Measurements from ENCODE around the gene PSD4. TPM values are rescaled to one million over a fixed set of nuclear protein-coding genes. Genes with fewer than 3 reads are reported as not detected.

PSD4 gene
- total RNA-seq, 1 experiment from 2014 or later = 0.60 TPM

DNA sequence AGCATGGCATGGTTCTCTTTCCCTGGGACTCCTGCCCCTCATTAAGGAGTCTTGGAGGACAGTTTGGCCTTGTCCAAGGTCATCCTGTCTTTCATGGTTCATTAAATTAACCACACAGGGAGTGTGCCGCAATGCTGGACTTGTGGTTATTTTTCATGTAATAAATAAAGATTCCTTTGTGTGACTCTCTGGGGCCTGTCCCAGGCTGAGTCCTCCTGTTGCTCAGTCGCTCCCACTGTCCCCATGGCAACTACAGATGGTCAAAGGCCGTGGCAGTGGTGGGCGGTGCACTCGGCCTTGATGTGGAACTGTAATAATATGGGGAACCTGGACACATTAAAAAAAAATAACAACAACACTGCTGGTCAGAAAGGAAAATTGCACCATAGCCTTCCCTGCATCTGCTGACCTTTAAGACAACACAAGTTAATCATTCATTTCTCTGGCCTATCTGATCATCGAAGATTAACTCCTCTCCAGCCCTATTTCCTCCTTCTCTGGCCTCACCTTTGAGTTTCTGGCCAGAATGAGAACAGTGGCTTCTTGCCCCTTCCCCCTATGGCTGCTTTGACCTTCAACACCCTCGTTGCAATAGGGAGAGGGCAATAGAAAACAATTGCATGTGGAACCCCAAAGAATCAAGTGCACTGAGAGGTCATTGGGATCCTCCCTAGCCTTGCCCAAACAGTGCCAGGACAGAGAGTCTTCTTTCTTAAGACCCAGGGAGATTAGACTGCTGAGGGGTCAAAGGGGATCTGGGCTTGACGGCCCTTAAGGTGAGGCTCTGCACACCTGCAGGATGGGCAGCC, 44.7 kb downstream of the PSD4 start:
- CTCF ChIA-PET = no interaction called here
- POLR2A ChIA-PET (ENCODE audit: low non-redundant PET) = no interaction called here
- intact Hi-C loops (cut with micrococcal nuclease; ENCODE audit: unreplicated experiment) = no loop called here
- Histone ChIP-seq H3K27ac (ENCODE audit: low read depth, low read length, poor library complexity, severe bottlenecking) (no peak overlapping the region), H3K27me3 (replicated peaks; ENCODE audit: insufficient read depth, low read depth, low read length, poor library complexity) (no peaks in the 10 kb centered on the region), H3K9me3 (ENCODE audit: low read depth, low read length, poor library complexity, severe bottlenecking) (no peaks in the 10 kb centered on the region), H3K4me3 (ENCODE audit: low read depth, low read length, poor library complexity, severe bottlenecking) (no peak overlapping the region), H3K4me1 (ENCODE audit: insufficient read depth, low read length, poor library complexity, severe bottlenecking) (peaks cover 36% of the 10 kb centered on the region), H3K36me3 (ENCODE audit: insufficient read depth, low read length, poor library complexity, severe bottlenecking) (no peaks in the 10 kb centered on the region)
- BruUV-seq (replicated peaks) = no TSS peak
- no peak for DNase-seq (ENCODE audit: low spot score)
- TF ChIP-seq, protein P1, sequence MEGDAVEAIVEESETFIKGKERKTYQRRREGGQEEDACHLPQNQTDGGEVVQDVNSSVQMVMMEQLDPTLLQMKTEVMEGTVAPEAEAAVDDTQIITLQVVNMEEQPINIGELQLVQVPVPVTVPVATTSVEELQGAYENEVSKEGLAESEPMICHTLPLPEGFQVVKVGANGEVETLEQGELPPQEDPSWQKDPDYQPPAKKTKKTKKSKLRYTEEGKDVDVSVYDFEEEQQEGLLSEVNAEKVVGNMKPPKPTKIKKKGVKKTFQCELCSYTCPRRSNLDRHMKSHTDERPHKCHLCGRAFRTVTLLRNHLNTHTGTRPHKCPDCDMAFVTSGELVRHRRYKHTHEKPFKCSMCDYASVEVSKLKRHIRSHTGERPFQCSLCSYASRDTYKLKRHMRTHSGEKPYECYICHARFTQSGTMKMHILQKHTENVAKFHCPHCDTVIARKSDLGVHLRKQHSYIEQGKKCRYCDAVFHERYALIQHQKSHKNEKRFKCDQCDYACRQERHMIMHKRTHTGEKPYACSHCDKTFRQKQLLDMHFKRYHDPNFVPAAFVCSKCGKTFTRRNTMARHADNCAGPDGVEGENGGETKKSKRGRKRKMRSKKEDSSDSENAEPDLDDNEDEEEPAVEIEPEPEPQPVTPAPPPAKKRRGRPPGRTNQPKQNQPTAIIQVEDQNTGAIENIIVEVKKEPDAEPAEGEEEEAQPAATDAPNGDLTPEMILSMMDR (conservative IDR thresholded peaks at IDR 0.05; ENCODE audit: low read depth, low read length) = no peak
- TF ChIP-seq EZH2 (IDR thresholded peaks at IDR 0.05; ENCODE audit: borderline replicate concordance, low read depth, low read length, poor library complexity, severe bottlenecking) = no peak

DNA sequence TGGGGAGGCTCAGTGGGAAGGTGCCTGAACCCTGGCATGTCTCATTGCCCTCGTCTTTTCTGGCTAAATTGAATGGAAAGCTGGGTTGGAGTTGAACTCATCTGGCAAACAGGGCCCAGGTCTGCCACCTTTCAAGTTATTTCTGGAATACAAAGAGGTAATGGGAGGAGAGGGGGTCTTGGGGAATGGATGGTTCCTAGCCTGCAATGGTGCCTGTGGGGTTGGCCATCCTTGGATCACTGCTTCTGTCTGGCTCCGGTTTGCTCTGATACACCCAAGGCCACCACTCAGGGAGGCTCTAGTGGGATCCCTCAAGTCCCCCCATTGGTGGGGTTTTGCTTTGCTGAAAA, 45.3 kb downstream of the PSD4 start:
- no peaks in the 10 kb centered on the region for H3K27me3 ChIP-seq (replicated peaks; ENCODE audit: insufficient read depth, low read depth, low read length, poor library complexity)
- no peak for TF ChIP-seq EZH2 (IDR thresholded peaks at IDR 0.05; ENCODE audit: borderline replicate concordance, low read depth, low read length, poor library complexity, severe bottlenecking)
- TF ChIP-seq, protein P1 (conservative IDR thresholded peaks at IDR 0.05; ENCODE audit: low read depth, low read length) = no peak
- CTCF ChIA-PET = no interaction called here
- peaks cover 36% of the 10 kb centered on the region for H3K4me1 ChIP-seq (ENCODE audit: insufficient read depth, low read length, poor library complexity, severe bottlenecking)
- H3K4me3 ChIP-seq (ENCODE audit: low read depth, low read length, poor library complexity, severe bottlenecking) = no peak overlapping the region
- H3K27ac ChIP-seq (ENCODE audit: low read depth, low read length, poor library complexity, severe bottlenecking) = peak overlapping the region; percentile 12
- intact Hi-C loops (cut with micrococcal nuclease; ENCODE audit: unreplicated experiment) = no loop called here
- H3K9me3 ChIP-seq (ENCODE audit: low read depth, low read length, poor library complexity, severe bottlenecking) = no peaks in the 10 kb centered on the region
- H3K36me3 ChIP-seq (ENCODE audit: insufficient read depth, low read length, poor library complexity, severe bottlenecking) = no peaks in the 10 kb centered on the region
- POLR2A ChIA-PET (ENCODE audit: low non-redundant PET) = no interaction called here
- DNase-seq (ENCODE audit: low spot score) = no peak
- BruUV-seq (replicated peaks) = no TSS peak

DNA sequence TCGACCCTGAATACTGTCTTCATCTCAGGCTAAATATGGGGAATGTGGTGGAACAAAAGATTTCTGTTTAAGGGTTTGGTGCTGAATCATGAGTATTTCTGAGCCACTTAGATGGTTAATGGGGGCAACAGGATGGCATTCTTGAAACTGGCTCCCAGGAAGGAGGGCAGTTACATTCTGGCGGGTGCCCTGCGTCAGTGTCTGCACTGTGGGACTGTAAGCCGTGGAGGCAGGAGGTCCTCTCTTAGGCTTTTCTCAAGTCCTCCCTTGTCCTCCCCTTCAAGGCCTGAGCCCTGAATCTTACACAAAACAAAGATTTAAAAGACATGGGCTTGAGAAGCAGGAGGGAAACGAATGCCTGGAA, 45.7 kb downstream of the PSD4 start:
- no peak overlapping the region for H3K4me3 ChIP-seq (ENCODE audit: low read depth, low read length, poor library complexity, severe bottlenecking)
- peaks cover 36% of the 10 kb centered on the region for H3K4me1 ChIP-seq (ENCODE audit: insufficient read depth, low read length, poor library complexity, severe bottlenecking)
- DNase-seq (ENCODE audit: low spot score) = no peak
- peak overlapping the region; percentile 12 for H3K27ac ChIP-seq (ENCODE audit: low read depth, low read length, poor library complexity, severe bottlenecking)
- H3K27me3 ChIP-seq (replicated peaks; ENCODE audit: insufficient read depth, low read depth, low read length, poor library complexity) = no peaks in the 10 kb centered on the region
- H3K9me3 ChIP-seq (ENCODE audit: low read depth, low read length, poor library complexity, severe bottlenecking) = no peaks in the 10 kb centered on the region
- no peaks in the 10 kb centered on the region for H3K36me3 ChIP-seq (ENCODE audit: insufficient read depth, low read length, poor library complexity, severe bottlenecking)
- intact Hi-C loops (cut with micrococcal nuclease; ENCODE audit: unreplicated experiment) = no loop called here
- no peak for TF ChIP-seq EZH2 (IDR thresholded peaks at IDR 0.05; ENCODE audit: borderline replicate concordance, low read depth, low read length, poor library complexity, severe bottlenecking)
- TF ChIP-seq, protein P1 (conservative IDR thresholded peaks at IDR 0.05; ENCODE audit: low read depth, low read length) = no peak
- ChIA-PET CTCF (interaction anchor here (1.0 kb wide), 1 partner anchor 81 kb away, joined by 4 read pairs; no protein-coding TSS in a partner anchor), POLR2A (ENCODE audit: low non-redundant PET) (no interaction called here)
- no TSS peak for BruUV-seq (replicated peaks)
